Cardiac septum (tissue), 1 donor: ENCODE data around the gene BRD3OS. TPM values are rescaled to one million over a fixed set of nuclear protein-coding genes. Genes with fewer than 3 reads are reported as not detected.
"Not testable (repeated sequence)": the region's sequence is repeated elsewhere in the genome, so short reads cannot be mapped to it uniquely, and the experiment has no call there.

ENCODE experiments used
- DNase-seq: peaks from one replicate; pipeline ENCODE4 v3.0.0-alpha.2; 2020; ENCODE audit warnings: low spot score
- intact Hi-C: fragments of 100-400 bp; cut with DNase I; formaldehyde crosslinking; loops from one replicate; pipeline ENCODE4 v1.14.0; 2022
- total RNA-seq: library from RNA; stranded (reverse); fragmentation: NEBNext Ultra II Directional; extraction: Animal tissue kit (Norgen Biotek cat#: 25700); gene quantifications from one replicate; pipeline ENCODE4 v1.2.1, GENCODE V29; 2021
- donor health status: DM: no; HTN: no; CAD: no.

Gene BRD3OS
- total RNA-seq, 1 donor from 2014 or later, result 9.0 TPM

- no peak for DNase-seq
- intact Hi-C loops, result loop anchor here (5.0 kb wide), 1 partner anchor 42 kb away; the partner anchor contains the start of gene BRD3OS
Measured at GRCh38 chr9:134068744-134069479, 43.6 kb downstream of the BRD3OS start.

GRCh38 chr9:134069480-134070399, 44.5 kb downstream of the BRD3OS start:
- DNase-seq, result no peak
- intact Hi-C loops, result loop anchor here (2.0 to 5.0 kb wide), 2 partner anchors 42 to 69 kb away; partner anchors contain the start of gene BRD3OS

- intact Hi-C loops, result loop anchor here (2.0 kb wide), 1 partner anchor 68 kb away; no protein-coding TSS in a partner anchor
- no peak for DNase-seq
Measured at GRCh38 chr9:134071149-134071548, 45.9 kb downstream of the BRD3OS start.

GRCh38 chr9:134072683-134073082, 47.4 kb downstream of the BRD3OS start:
- DNase-seq, intact Hi-C loops: not testable (repeated sequence)

- DNase-seq, result no peak
- intact Hi-C loops, result no loop called here
Measured at GRCh38 chr9:134073500-134073899, 48.2 kb downstream of the BRD3OS start.

GRCh38 chr9:134075689-134076088, 50.4 kb downstream of the BRD3OS start:
- intact Hi-C loops, DNase-seq: not testable (repeated sequence)

- intact Hi-C loops, result no loop called here
- DNase-seq, result no peak
Measured at GRCh38 chr9:134076644-134077043, 51.4 kb downstream of the BRD3OS start.

Other genes starting within 250 kb of the BRD3OS start
- 8.1 TPM for gene VAV2, start 33.2 kb upstream of the BRD3OS start, total RNA-seq
- gene BRD3, start 42.5 kb downstream of the BRD3OS start, total RNA-seq, result 27.5 TPM
- 16.6 TPM for gene WDR5, start 110.6 kb downstream of the BRD3OS start, total RNA-seq
- gene RNU6ATAC, start 139.1 kb downstream of the BRD3OS start, total RNA-seq, result 214 TPM